Stimulated activated CD8-positive, alpha-beta memory T cell treated with anti-CD3 and anti-CD28 coated beads, Interleukin-7, amount 100 ng/mL, for 48 hours (primary cell): ENCODE measurements around the gene WWP2.
A peak's percentile ranks its signal among the peaks of the same experiment; 100 is the strongest.
"Not testable (repeated sequence)": the region's sequence is repeated elsewhere in the genome, so short reads cannot be mapped to it uniquely, and the experiment has no call there.

ENCODE experiments used
- DNase-seq, 2 donors: peaks; one replicate each; pipeline ENCODE4 v3.0.0-alpha.2; 2020; ENCODE audit warnings: low read depth in 1 of 2; ENCODE audit errors: extremely low read depth in 1 of 2

The WWP2 gene

GRCh38 chr16:69761983-69762813, at the start of gene WWP2:
TSS of gene WWP2 (plus strand) at chr16:69762332. CDS start at chr16:69787011, 24,679 bp downstream.
- peak; percentile 49 to 62 for DNase-seq

DNA sequence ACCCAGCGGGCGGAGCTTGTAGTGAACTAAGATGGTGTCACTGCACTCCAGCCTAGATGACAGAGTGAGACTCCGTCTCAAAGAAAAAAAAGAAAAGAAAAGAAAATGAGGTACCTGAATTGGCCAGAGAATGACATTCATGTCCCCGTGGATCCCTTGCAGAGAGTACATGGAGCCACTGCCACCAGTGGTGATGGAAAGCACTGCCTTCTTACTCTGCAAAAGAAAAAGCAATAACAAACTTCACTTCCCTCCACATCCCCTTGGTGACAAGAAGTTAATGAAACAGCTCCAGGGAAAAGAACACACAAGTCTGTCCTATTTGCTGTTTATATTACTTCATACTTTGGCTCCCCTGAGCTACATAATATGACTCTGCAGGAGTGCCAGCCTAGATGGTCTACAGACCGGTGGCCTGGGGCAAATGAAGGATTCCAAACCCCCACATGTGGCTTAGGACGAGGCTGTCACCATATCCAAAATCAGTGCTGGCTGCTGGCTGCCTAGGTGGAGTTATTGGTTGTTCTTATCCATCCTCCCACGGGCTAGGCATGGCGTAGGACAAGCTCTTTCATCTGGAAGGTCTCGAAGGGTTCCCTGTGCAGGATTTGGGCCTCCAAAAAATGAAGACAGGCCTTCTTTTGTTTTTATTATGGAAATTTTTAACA, 49.1 kb upstream of the WWP2 start:
- DNase-seq = no peak

GRCh38 chr16:69717066-69717465, 45.1 kb upstream of the WWP2 start:
- DNase-seq = no peak

GRCh38 chr16:69718111-69718764, 43.9 kb upstream of the WWP2 start:
- DNase-seq = no peak

GRCh38 chr16:69720822-69721430, 41.2 kb upstream of the WWP2 start:
- DNase-seq = no peak

DNA sequence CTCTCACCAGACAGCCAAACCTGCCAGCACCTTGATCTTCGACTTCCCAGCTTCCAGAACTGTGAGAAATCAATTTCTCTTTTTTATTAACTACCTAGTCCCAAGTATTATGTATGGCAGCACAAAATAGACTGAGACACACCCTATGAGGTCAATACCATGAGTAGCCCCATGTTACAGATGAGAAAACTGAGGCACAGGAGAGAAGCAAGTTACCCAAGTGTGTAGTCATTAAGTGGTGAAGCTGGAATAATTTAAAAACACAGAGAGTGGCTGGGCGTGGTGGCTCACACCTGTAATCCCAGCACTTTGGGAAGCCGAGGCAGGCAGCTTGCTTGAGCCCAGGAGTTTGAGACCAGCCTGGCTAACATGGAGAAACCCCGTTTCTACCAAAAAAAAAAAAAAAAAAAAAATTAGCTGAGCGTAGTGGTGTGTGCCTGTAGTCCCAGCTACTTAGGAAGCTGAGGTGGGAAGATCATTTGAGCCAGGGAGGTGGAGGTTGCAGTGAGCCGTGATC, 40.6 kb upstream of the WWP2 start:
- no peak for DNase-seq

DNA sequence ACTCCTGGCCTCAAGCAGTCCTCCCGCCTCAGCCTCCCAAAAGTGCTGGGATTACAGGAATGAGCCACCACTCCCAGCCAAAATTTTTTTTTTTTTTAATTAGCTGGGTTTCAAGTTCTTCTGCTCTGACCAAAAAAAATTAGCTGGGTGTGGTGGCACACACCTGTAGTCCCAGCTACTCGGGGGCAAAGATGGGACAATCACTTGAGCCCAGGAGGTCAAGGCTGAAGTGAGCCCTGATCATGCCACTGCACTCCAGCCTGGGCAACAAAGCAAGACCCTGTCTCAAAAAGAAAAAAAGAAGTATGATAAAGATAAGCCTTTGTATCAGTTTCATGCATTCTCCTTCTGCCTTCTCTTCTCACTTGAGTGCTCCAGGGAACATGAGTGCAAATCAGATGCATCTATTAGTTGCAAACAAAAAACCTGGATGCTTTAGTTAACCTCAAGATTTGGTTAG, 37.7 kb upstream of the WWP2 start:
- DNase-seq = no peak

DNA sequence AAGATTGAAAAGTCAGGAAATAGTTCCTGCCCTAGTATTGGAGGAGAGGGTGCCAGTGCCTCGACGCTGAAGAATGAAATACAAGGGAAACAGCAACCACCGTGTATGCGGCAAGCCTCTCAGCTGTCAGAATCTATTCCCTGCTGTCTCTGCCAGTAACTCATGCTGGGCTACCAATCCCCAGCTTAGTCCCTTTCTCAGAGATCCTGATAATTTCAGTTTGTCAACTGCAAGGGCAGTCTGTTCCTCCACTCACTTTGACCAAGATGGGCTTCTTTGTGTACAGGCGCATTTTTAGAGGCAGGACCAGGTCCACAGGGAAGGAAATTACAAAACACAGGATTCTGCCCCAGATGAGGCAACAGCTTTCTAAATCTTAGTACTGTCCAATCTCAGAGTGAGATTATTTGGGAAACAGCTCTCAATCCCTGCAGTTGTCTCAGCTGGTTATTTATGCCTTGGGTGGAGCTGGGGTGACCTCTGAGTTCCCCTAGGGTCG, 37.1 kb upstream of the WWP2 start:
- no peak for DNase-seq

- DNase-seq = no peak
Measured at GRCh38 chr16:69725480-69726312, 36.4 kb upstream of the WWP2 start.

DNA sequence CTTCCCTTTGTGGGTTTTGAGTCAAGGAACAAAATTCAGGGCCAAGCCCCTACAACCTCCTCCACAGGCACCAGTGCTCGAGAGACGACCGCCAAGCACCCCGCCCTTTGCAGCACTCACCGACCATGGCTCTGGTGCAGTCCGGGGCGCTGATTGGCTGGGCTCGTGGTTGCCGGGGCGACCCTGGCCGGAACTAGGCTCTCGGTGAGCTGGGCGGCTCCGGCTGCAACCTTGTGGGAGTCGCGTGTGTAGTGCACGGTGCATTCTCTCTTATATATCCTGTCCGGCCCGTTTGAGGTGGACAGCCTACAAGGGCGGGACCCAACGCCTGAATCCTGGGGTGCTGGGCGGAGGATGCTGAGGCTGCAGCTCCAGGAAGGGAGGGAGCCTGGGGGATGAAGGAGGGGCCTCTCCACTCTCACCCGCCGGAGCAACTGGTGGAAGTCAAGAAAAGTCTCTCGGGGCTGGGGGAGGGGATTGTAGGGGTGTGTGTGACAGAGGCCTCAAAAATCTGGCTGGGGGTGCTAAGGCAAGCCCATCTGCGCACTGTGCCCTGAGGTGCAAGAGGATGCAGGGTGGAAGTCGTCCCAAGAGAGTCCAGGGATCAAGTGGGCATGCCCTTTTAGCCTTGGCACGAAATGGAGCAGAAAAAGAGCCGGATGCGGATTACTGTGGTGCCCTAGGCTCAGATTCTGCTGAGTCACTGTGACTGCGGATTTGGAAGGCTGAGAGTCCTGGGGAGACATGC, 35.6 kb upstream of the WWP2 start, which contains the start of gene NQO1:
Gene NQO1 (minus strand): TSS at position 248 of the 748 bp plus-strand sequence. CDS start 121 bp downstream, at position 127.
- peak; percentile 85 to 90 for DNase-seq

GRCh38 chr16:69727916-69728270, 34.2 kb upstream of the WWP2 start:
- no peak for DNase-seq

- not testable (repeated sequence) for DNase-seq
Measured at GRCh38 chr16:69729030-69729429, 33.1 kb upstream of the WWP2 start.

DNA sequence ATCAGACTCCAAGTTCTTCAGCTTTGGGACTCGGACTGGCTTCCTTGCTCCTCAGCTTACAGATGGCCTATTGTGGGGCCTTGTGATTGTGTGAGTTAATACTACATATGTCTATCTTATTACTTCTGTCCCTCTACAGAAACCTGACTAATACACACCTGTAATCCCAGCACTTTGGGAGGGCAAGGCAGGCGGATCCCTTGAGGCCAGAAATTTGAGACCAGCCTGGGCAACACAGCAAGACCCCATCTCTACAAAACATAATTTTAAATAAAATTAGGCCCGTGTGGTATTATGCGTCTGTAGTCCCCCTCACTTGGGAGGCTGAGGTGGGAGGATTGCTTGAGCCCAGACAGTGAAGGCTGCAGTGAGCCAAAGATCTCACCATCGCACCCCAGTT, 30.9 kb upstream of the WWP2 start:
- not testable (repeated sequence) for DNase-seq

DNA sequence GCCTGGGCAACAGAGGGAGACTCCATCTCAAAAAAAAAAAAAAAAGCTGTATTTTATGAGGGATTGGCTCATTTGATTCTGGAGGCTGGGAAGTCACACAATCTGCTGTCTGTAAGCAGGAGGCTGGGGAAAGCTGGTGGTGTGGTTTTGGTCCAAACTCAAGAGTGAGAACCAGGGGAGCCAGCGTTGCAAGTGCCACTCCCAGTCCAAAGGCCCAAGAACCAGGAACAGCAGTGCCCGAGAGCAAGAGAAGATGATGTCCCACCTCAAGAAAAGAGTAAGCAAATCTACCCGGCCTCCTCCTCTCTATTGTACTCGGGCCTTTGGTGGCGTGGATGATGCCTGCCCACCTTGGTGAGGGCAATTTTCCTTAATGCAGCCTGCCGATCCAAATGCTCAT, 30.0 kb upstream of the WWP2 start:
- DNase-seq = no peak

- no peak for DNase-seq
Measured at GRCh38 chr16:69741519-69741918, 20.6 kb upstream of the WWP2 start.

DNA sequence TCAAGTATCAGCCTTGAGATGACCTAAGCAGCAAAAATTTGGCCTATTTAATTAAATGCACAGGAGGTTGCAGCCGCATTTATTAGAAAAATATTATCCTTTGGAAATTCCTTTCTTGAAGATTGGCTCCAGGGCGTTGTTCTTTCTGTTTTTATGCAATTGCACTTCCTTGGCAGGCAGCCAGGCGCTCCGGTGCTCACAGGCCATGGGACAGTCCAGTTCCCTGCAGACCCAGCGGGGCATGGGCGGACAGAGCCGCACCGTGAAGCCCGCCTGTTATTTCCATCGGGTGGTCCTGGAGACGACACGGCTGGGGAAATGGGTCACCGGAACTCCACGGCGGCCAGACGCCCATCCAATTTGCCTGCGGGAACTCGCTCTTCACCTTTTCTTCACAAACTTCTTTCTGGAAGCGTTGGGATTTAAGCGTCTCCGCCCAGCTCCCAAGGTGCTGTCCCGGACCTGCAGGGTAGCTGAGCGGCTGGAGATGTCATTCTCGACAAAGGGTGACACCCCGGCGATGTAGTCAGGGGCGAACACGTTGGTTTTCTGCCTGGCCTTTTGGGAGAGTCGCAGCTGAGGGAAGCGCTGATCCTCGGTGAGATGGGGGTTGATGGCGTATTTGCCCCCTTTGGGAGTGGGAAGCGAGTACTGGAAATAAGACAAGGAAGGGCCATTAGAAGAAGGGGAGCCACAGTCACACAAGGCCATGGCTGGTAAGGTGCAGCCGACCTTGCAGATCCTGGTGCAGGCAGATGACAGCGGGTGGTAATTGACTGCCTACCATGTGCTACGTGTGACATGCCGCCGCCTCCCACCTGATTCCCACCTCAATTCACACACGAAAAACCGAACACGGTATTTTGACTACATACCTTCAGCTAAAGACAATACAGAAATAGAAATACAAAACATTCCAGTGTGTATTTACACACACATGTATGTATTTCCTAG, 19.9 kb upstream of the WWP2 start:
- no peak for DNase-seq

DNA sequence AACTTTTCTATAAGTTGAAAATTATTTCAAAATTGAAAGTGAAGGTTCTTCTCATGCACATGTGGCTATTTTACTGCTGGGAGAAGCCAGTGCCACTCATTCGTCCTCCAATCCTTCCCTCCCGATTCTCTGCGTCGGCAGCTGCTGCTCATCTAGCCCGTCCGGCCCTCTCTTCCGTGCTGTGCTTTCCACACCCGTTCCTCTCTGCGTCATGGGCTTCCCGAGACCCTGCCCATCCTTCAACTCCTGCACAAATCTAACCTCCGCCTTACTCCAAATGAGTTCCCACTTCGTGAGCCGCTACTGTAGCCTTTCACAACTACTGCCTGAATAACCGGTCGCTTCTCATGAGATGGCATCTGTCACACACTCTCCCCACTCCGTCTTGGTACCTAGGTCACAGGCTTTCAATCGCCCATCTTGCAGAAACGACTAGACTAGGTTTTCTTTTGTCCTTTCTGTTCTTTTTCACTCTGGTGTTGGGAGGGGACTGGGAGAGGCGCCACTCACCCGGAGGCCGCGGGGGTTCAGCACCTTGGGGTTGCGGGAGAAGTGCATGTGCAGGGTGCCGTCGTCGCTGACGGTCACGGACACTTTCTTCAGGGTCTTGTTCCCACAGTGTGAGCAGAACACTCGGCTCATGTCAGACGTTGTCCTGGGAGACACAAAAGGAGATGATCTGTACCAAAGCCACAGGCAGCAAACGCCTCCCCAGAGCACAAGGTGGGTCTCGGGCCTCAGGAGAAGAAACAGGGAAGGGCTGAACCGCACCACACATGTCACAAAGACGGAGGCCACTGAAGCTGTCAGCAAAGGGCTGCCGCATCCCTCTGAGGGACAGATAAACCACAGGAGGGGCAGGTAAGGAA, 17.5 kb upstream of the WWP2 start:
- no peak for DNase-seq
